A549 (cell line): ENCODE measurements around the gene SH2D2A. TPM values are rescaled to one million over a fixed set of nuclear protein-coding genes. Genes with fewer than 3 reads are reported as not detected.
"Not testable (repeated sequence)": the region's sequence is repeated elsewhere in the genome, so short reads cannot be mapped to it uniquely, and the experiment has no call there.

ENCODE experiments used
- ATAC-seq, 2 experiments: fragments of 200-7000 bp in 1 of 2; fragments of >200 bp in 1 of 2; cut with Nextera tagmentation in 1 of 2; cut with Tn5 transposase in 1 of 2; 3 replicates each; pipeline versions ENCODE4 v1.8.0 to v1.9.1; 2018 to 2020; ENCODE audit warnings: mild to moderate bottlenecking in 1 of 2, moderate library complexity in 1 of 2
- CTCF ChIA-PET: fragments of 300-600 bp; sonication (Branson Sonifier 250); formaldehyde crosslinking; extraction: SDS; loops from one replicate; lab custom pipeline; 2021; ENCODE audit warnings: antibody characterized with exemption, inconsistent platforms; lab: Yijun Ruan, JAX
- POLR2A ChIA-PET: fragments of 350-600 bp; formaldehyde crosslinking; extraction: SDS; loops from one replicate; lab custom pipeline; 2021; ENCODE audit warnings: antibody characterized with exemption, inconsistent platforms; lab: Yijun Ruan, JAX
- DNase-seq, 2 experiments: peaks; one replicate each; pipeline versions ENCODE4 v3.0.0 to v3.0.0-alpha.2; 2011 to 2016; ENCODE audit warnings: low read depth in 1 of 2, low spot score in 1 of 2
- FAIRE-seq: peaks from 2 replicates; lab custom pipeline; 2011; peaks lifted over from hg19 to GRCh38; lab: Jason Lieb, UNC
- H3K27ac ChIP-seq, 2 experiments: fragments of >200 bp; sonication (Bioruptor Twin); formaldehyde crosslinking; 3 replicates each; pipeline ENCODE4 v1.5.1; 2016 to 2017
- H3K4me1 ChIP-seq: fragments of >200 bp; sonication (Bioruptor Twin); formaldehyde crosslinking; 3 replicates; pipeline ENCODE4 v1.6.1; 2016
- H3K4me2 ChIP-seq: fragments of >200 bp; sonication (Bioruptor Twin); formaldehyde crosslinking; 3 replicates; pipeline ENCODE4 v1.6.1; 2016
- H3K4me3 ChIP-seq: fragments of >200 bp; sonication (Bioruptor Twin); formaldehyde crosslinking; 3 replicates; pipeline ENCODE4 v1.5.1; 2016
- H3K9me3 ChIP-seq: fragments of >200 bp; sonication (Bioruptor Twin); formaldehyde crosslinking; 3 replicates; pipeline ENCODE4 v1.6.1; 2016
- BHLHE40 ChIP-seq: IDR thresholded peaks from 2 replicates; pipeline ENCODE4 v1.6.1; 2012; ENCODE audit warnings: low read depth, low read length, inconsistent platforms
- CTCF ChIP-seq: fragments of >200 bp; sonication (Bioruptor Twin); formaldehyde crosslinking; IDR thresholded peaks from 3 replicates; pipeline ENCODE4 v1.5.1; 2016
- GATA3 ChIP-seq: IDR thresholded peaks from 2 replicates; pipeline ENCODE4 v1.6.1; 2012; ENCODE audit warnings: borderline replicate concordance
- HDAC2 ChIP-seq: fragments of 200-600 bp; sonication (generic); IDR thresholded peaks from 2 replicates; pipeline ENCODE4 v1.6.1; 2016
- HOXA7 ChIP-seq: fragments of 250-450 bp; sonication (Bioruptor Pico); IDR thresholded peaks from 2 replicates; pipeline ENCODE4 v1.5.0; 2020; ENCODE audit warnings: mild to moderate bottlenecking, moderate library complexity
- JUNB ChIP-seq: fragments of >200 bp; sonication (Bioruptor Twin); formaldehyde crosslinking; IDR thresholded peaks from 2 replicates; pipeline ENCODE4 v1.6.1; 2016
- MAFK ChIP-seq: fragments of 450-650 bp; IDR thresholded peaks from 2 replicates; pipeline ENCODE4 v1.6.1; 2014; ENCODE audit not compliant: partially characterized antibody
- MAX ChIP-seq: IDR thresholded peaks from 2 replicates; pipeline ENCODE4 v1.6.1; 2012
- MYC ChIP-seq: IDR thresholded peaks from 2 replicates; pipeline ENCODE4 v1.6.1; 2012; ENCODE audit warnings: mild to moderate bottlenecking, inconsistent platforms, low read length, improper control_type of control experiment, borderline replicate concordance
- PBX3 ChIP-seq: IDR thresholded peaks from 2 replicates; pipeline ENCODE4 v1.6.1; 2012
- POLR2AphosphoS2 ChIP-seq: conservative IDR thresholded peaks from 2 replicates; pipeline ENCODE4 v1.6.1; 2012; ENCODE audit warnings: low read length, improper control_type of control experiment, inconsistent platforms
- RAD21 ChIP-seq, 2 experiments: fragments of >200 bp in 1 of 2; sonication (Bioruptor Twin) in 1 of 2; formaldehyde crosslinking in 1 of 2; IDR thresholded peaks in 1 of 2; conservative IDR thresholded peaks in 1 of 2; 2 replicates in 1 of 2; 3 replicates in 1 of 2; pipeline ENCODE4 v1.6.1; 2012 to 2018; ENCODE audit warnings: inconsistent platforms in 1 of 2
- SMC3 ChIP-seq: fragments of >200 bp; sonication (Bioruptor Twin); formaldehyde crosslinking; IDR thresholded peaks from 3 replicates; pipeline ENCODE4 v1.6.1; 2018; ENCODE audit warnings: inconsistent platforms
- TP53 ChIP-seq: fragments of 250-450 bp; sonication (Bioruptor Pico); IDR thresholded peaks from 2 replicates; pipeline ENCODE4 v1.5.0; 2021; ENCODE audit warnings: mild to moderate bottlenecking, moderate library complexity
- WGBS: methylation state at CpG from one replicate; pipeline ENCODE4 v1.1.6; 2017; ENCODE audit errors: missing lambda C conversion rate; 5-methylcytosine and 5-hydroxymethylcytosine counted together
- polyA plus RNA-seq, 4 experiments: library from polyadenylated mRNA; depleted of rRNA in 3 of 4; stranded (reverse); fragments of >200 nt; fragmentation: RNase III in 1 of 4; extraction: RNeasy Plus Mini Kit Qiagen cat#74134 plus additional on column Dnase treatment in 1 of 4; gene quantifications; 2 replicates in 3 of 4; 3 replicates in 1 of 4; pipeline ENCODE4 v1.2.3, GENCODE V29; 2011 to 2017
- TF ChIP-seq, protein P1 (sequence below): fragments of >200 bp; sonication (Bioruptor Twin); formaldehyde crosslinking; IDR thresholded peaks from 3 replicates; pipeline ENCODE4 v1.6.1; 2016
- TF ChIP-seq, protein P2 (sequence below): fragments of 150-350 bp; IDR thresholded peaks from 2 replicates; pipeline ENCODE4 v1.6.1; 2014; ENCODE audit warnings: low read depth, mild to moderate bottlenecking, low read length
- TF ChIP-seq, protein P3 (sequence below): fragments of 450-650 bp; IDR thresholded peaks from 2 replicates; pipeline ENCODE4 v1.6.1; 2014; ENCODE audit warnings: antibody characterized with exemption
- TF ChIP-seq, protein P4 (sequence below): fragments of 250-450 bp; sonication (Bioruptor Pico); IDR thresholded peaks from 2 replicates; pipeline ENCODE4 v1.5.0; 2021; ENCODE audit warnings: mild to moderate bottlenecking, moderate library complexity, borderline replicate concordance

Gene SH2D2A
- polyA plus RNA-seq, 2 of the 4 experiments (the other 2 are of a cell fraction): 1.6 to 1.8 TPM

DNA sequence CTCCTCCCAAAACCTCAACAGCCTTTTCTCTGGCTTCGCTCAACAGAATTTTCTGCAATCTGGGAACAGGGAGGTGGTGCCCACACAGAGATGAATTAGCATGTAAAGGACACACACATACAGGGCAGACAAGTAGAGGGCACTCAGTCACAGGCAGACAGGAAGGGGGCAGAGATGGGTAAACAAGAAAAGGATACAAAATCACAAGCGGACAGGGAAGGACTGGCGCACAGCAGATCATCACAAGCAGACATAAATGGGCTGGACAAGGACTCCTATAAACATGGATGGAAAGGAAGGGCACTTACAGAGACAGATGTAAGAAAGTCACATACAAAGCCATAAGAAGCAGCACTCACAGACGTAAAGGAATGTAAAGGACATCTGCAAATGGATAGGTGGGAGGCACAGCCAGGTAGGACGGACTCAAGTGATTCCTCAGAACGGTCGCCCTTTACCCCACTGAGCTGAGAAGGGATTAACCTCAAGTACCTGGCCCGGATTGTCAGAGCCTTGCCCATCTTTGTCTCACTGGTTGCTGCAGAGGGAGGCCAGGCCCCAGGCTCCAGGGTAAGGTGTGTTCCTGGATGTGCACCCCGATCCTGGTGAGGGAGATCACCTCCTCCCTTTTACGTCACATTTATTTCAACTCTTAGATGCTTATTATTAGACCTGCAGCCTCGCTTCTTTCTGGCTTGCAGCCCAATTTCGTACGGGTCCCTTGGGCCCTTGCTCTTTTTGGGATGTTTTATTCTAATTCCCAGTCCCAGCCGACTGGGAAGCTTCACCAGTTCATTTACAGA, 50.1 kb downstream of the SH2D2A start:
- Histone ChIP-seq H3K4me1 (peaks cover 24% of the 10 kb centered on the region), H3K9me3 (no peaks in the 10 kb centered on the region), H3K27ac (peak overlapping the region; percentile 83 to 94), H3K4me2 (peak overlapping the region; percentile 93), H3K4me3 (peak overlapping the region; percentile 83)
- FAIRE-seq (no peak), DNase-seq (no peak), ATAC-seq (peak; percentile 24 to 46)
- 6% methylated on average over 14 of the region's 14 CpGs for WGBS
- CTCF ChIA-PET: interaction anchor here (0.7 to 13.3 kb wide), 16 partner anchors 11 to 161 kb away, joined by 3 to 130 read pairs (median 4); partner anchors contain the start of genes HDGF, ISG20L2, METTL25B and MRPL24
- TF ChIP-seq SMC3: peak; percentile 32; the same call in 2 of the 3 replicates
- TF ChIP-seq MYC: no peak
- TF ChIP-seq RAD21 (conservative IDR thresholded peaks at IDR 0.05 in 1 of 2, IDR thresholded peaks at IDR 0.05 in 1 of 2): peak in 1 of 2 experiments; percentile 21; a peak in 2 of 5 replicates
- TF ChIP-seq, all 56 proteins: peak for 2
- POLR2A ChIA-PET: interaction anchor here (0.6 to 3.9 kb wide), 10 partner anchors 10 to 265 kb away, joined by 3 to 44 read pairs (median 6); partner anchors contain the start of genes HDGF, ISG20L2, METTL25B and MRPL24

- peak overlapping the region; percentile 83 to 94 for H3K27ac ChIP-seq
- CTCF ChIA-PET: interaction anchor here (0.6 to 13.3 kb wide), 10 partner anchors 14 to 162 kb away, joined by 3 to 130 read pairs (median 5); partner anchors contain the start of genes HDGF, ISG20L2, METTL25B and NTRK1
- H3K4me3 ChIP-seq: peak overlapping the region; percentile 83; the same call in 2 of the 3 replicates
- 94% methylated on average over 5 of the region's 5 CpGs for WGBS
- H3K9me3 ChIP-seq: no peaks in the 10 kb centered on the region
- FAIRE-seq (no peak), DNase-seq (no peak), ATAC-seq (no peak)
- peaks cover 24% of the 10 kb centered on the region for H3K4me1 ChIP-seq
- TF ChIP-seq, protein P1, sequence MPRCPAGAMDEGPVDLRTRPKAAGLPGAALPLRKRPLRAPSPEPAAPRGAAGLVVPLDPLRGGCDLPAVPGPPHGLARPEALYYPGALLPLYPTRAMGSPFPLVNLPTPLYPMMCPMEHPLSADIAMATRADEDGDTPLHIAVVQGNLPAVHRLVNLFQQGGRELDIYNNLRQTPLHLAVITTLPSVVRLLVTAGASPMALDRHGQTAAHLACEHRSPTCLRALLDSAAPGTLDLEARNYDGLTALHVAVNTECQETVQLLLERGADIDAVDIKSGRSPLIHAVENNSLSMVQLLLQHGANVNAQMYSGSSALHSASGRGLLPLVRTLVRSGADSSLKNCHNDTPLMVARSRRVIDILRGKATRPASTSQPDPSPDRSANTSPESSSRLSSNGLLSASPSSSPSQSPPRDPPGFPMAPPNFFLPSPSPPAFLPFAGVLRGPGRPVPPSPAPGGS: no peak
- TF ChIP-seq POLR2AphosphoS2 (no peak), JUNB (no peak), GATA3 (no peak), HOXA7 (no peak), PBX3 (no peak), MAX (no peak), CTCF (no peak), MAFK (no peak), BHLHE40 (no peak), TP53 (CRISPR knock-in tag) (no peak), HDAC2 (no peak)
- TF ChIP-seq, protein P2, sequence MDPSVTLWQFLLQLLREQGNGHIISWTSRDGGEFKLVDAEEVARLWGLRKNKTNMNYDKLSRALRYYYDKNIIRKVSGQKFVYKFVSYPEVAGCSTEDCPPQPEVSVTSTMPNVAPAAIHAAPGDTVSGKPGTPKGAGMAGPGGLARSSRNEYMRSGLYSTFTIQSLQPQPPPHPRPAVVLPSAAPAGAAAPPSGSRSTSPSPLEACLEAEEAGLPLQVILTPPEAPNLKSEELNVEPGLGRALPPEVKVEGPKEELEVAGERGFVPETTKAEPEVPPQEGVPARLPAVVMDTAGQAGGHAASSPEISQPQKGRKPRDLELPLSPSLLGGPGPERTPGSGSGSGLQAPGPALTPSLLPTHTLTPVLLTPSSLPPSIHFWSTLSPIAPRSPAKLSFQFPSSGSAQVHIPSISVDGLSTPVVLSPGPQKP: no peak
- TF ChIP-seq, protein P3, sequence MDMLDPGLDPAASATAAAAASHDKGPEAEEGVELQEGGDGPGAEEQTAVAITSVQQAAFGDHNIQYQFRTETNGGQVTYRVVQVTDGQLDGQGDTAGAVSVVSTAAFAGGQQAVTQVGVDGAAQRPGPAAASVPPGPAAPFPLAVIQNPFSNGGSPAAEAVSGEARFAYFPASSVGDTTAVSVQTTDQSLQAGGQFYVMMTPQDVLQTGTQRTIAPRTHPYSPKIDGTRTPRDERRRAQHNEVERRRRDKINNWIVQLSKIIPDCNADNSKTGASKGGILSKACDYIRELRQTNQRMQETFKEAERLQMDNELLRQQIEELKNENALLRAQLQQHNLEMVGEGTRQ: no peak
- TF ChIP-seq, protein P4, sequence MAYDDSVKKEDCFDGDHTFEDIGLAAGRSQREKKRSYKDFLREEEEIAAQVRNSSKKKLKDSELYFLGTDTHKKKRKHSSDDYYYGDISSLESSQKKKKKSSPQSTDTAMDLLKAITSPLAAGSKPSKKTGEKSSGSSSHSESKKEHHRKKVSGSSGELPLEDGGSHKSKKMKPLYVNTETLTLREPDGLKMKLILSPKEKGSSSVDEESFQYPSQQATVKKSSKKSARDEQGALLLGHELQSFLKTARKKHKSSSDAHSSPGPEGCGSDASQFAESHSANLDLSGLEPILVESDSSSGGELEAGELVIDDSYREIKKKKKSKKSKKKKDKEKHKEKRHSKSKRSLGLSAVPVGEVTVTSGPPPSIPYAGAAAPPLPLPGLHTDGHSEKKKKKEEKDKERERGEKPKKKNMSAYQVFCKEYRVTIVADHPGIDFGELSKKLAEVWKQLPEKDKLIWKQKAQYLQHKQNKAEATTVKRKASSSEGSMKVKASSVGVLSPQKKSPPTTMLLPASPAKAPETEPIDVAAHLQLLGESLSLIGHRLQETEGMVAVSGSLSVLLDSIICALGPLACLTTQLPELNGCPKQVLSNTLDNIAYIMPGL (CRISPR knock-in tag): no peak
- peak overlapping the region; percentile 93 for H3K4me2 ChIP-seq
- POLR2A ChIA-PET: interaction anchor here (3.9 kb wide), 1 partner anchor 37 kb away, joined by 43 read pairs; the partner anchor contains the start of genes ISG20L2 and METTL25B
These were observed 51.0 kb downstream of the SH2D2A start for GRCh38 chr1:156765666-156766065.

- not testable (repeated sequence) for DNase-seq, H3K4me2 ChIP-seq
- 96% methylated on average over 15 of the region's 15 CpGs for WGBS
These were observed 51.5 kb downstream of the SH2D2A start for GRCh38 chr1:156765136-156765535.

More at GRCh38 chr1:156765136-156765535, 51.5 kb downstream of the SH2D2A start:
- POLR2A ChIA-PET, H3K27ac ChIP-seq, H3K4me3 ChIP-seq, ATAC-seq, H3K9me3 ChIP-seq, FAIRE-seq: not testable (repeated sequence)
- CTCF ChIA-PET: interaction anchor here (1.9 to 13.3 kb wide), 3 partner anchors 18 to 38 kb away, joined by 5 to 130 read pairs (median 5); partner anchors contain the start of genes ISG20L2 and METTL25B
- peaks cover 23% of the 10 kb centered on the region for H3K4me1 ChIP-seq
